ENCODE measurements around the gene PCDHB7.

- no peak for TF ChIP-seq POLR2AphosphoS5 (IDR thresholded peaks at IDR 0.05; ENCODE audit: low read depth, low read length)
- TF ChIP-seq POLR2A (IDR thresholded peaks at IDR 0.05; ENCODE audit: low read depth, low read length) = no peak
Measured at GRCh38 chr5:141149812-141150211, 22.6 kb upstream of the PCDHB7 start, which contains the start of gene PCDHB6.

Measured in GM12892 (cell line).